Measurements from ENCODE around the gene ARHGAP26. TPM values are rescaled to one million over a fixed set of nuclear protein-coding genes. Genes with fewer than 3 reads are reported as not detected.

Gene ARHGAP26
- total and polyA plus RNA-seq, 4 donors, result 1.8 to 16.7 (median 4.1) TPM

- no peaks in the 10 kb centered on the region for H3K27me3 ChIP-seq (ENCODE audit: control insufficient read depth in 4 of 4, insufficient read depth in 4 of 4, low read length in 3 of 4)
- H3K4me3 ChIP-seq (ENCODE audit: low read depth in 1 of 3, low read length in 3 of 3), result no peak overlapping the region
- TF ChIP-seq RAD21 (IDR thresholded peaks at IDR 0.05), result peak in 1 of 2 donors; percentile 10
- peak in 1 of 2 donors; percentile 8 for TF ChIP-seq RXRA (IDR thresholded peaks at IDR 0.05)
- no peak for TF ChIP-seq TAF1 (conservative IDR thresholded peaks at IDR 0.05)
- TF ChIP-seq REST (IDR thresholded peaks at IDR 0.05), result no peak
- TF ChIP-seq FOXA1 (IDR thresholded peaks at IDR 0.05), result no peak
- no peak overlapping the region for H3K9ac ChIP-seq (ENCODE audit: low read depth in 1 of 2, low read length in 2 of 2)
- no peaks in the 10 kb centered on the region for H3K9me3 ChIP-seq (ENCODE audit: control insufficient read depth in 4 of 4, low read length in 3 of 4)
- DNase-seq (ENCODE audit: low spot score), result no peak
- peaks cover 5 to 16% (median 9%) of the 10 kb centered on the region in 4 donors for H3K4me1 ChIP-seq (ENCODE audit: control insufficient read depth in 4 of 4, insufficient read depth in 4 of 4, low read length in 3 of 4)
- H3K27ac ChIP-seq (ENCODE audit: low read depth in 1 of 2, low read length in 2 of 2), result no peak overlapping the region
- whole genome bisulfite sequencing, result 63% methylated on average over 3 of the region's 3 CpGs
- H3K36me3 ChIP-seq (ENCODE audit: control insufficient read depth in 4 of 4, insufficient read depth in 3 of 4, low read depth in 1 of 4, low read length in 3 of 4), result no peaks in the 10 kb centered on the region
Measured at GRCh38 chr5:143196601-143197259, 426.6 kb downstream of the ARHGAP26 start.

- Histone ChIP-seq H3K36me3 (ENCODE audit: control insufficient read depth in 4 of 4, insufficient read depth in 3 of 4, low read depth in 1 of 4, low read length in 3 of 4) (no peaks in the 10 kb centered on the region), H3K27ac (ENCODE audit: low read depth in 1 of 2, low read length in 2 of 2) (no peak overlapping the region), H3K9me3 (ENCODE audit: control insufficient read depth in 4 of 4, low read length in 3 of 4) (no peaks in the 10 kb centered on the region), H3K4me3 (ENCODE audit: low read depth in 1 of 3, low read length in 3 of 3) (no peak overlapping the region), H3K9ac (ENCODE audit: low read depth in 1 of 2, low read length in 2 of 2) (no peak overlapping the region), H3K27me3 (ENCODE audit: control insufficient read depth in 4 of 4, insufficient read depth in 4 of 4, low read length in 3 of 4) (no peaks in the 10 kb centered on the region), H3K4me1 (ENCODE audit: control insufficient read depth in 4 of 4, insufficient read depth in 4 of 4, low read length in 3 of 4) (peaks cover 5 to 16% (median 9%) of the 10 kb centered on the region in 4 donors)
- no peak for DNase-seq (ENCODE audit: low spot score)
- TF ChIP-seq JUND (IDR thresholded peaks at IDR 0.05) (no peak), EGR1 (IDR thresholded peaks at IDR 0.05; ENCODE audit: low read depth in 2 of 2) (no peak), TAF1 (conservative IDR thresholded peaks at IDR 0.05) (no peak), NR2F2 (IDR thresholded peaks at IDR 0.05) (no peak)
Measured at GRCh38 chr5:143197260-143197656, 427.1 kb downstream of the ARHGAP26 start.

GRCh38 chr5:143198332-143198731 lies 428.2 kb downstream of the ARHGAP26 start:
- no peaks in the 10 kb centered on the region for H3K36me3 ChIP-seq (ENCODE audit: control insufficient read depth in 4 of 4, insufficient read depth in 3 of 4, low read depth in 1 of 4, low read length in 3 of 4)
- DNase-seq (ENCODE audit: low spot score), result no peak
- 91% methylated on average over 4 of the region's 4 CpGs for WGBS

More at GRCh38 chr5:143198332-143198731, 428.2 kb downstream of the ARHGAP26 start:
- no peak overlapping the region for H3K4me3 ChIP-seq (ENCODE audit: low read depth in 1 of 3, low read length in 3 of 3)
- H3K9ac ChIP-seq (ENCODE audit: low read depth in 1 of 2, low read length in 2 of 2), result no peak overlapping the region
- H3K4me1 ChIP-seq (ENCODE audit: control insufficient read depth in 4 of 4, insufficient read depth in 4 of 4, low read length in 3 of 4), result peaks cover 5 to 16% (median 9%) of the 10 kb centered on the region in 4 donors
- no peaks in the 10 kb centered on the region for H3K27me3 ChIP-seq (ENCODE audit: control insufficient read depth in 4 of 4, insufficient read depth in 4 of 4, low read length in 3 of 4)
- no peak overlapping the region for H3K27ac ChIP-seq (ENCODE audit: low read depth in 1 of 2, low read length in 2 of 2)
- no peaks in the 10 kb centered on the region for H3K9me3 ChIP-seq (ENCODE audit: control insufficient read depth in 4 of 4, low read length in 3 of 4)
- TF ChIP-seq FOXA2 (IDR thresholded peaks at IDR 0.05), result no peak
- no peak for TF ChIP-seq CTCF (IDR thresholded peaks at IDR 0.05; ENCODE audit: low read depth, low read length, missing input control)
- TF ChIP-seq FOXA1 (IDR thresholded peaks at IDR 0.05), result no peak
- no peak for TF ChIP-seq RAD21 (IDR thresholded peaks at IDR 0.05)
- no peak for TF ChIP-seq JUND (IDR thresholded peaks at IDR 0.05)
- TF ChIP-seq GABPA (IDR thresholded peaks at IDR 0.05 in 1 of 2, conservative IDR thresholded peaks at IDR 0.05 in 1 of 2), result no peak
- TF ChIP-seq YY1 (IDR thresholded peaks at IDR 0.05), result no peak
- TF ChIP-seq ZBTB33 (IDR thresholded peaks at IDR 0.05), result no peak
- no peak for TF ChIP-seq MAX (IDR thresholded peaks at IDR 0.05)
- TF ChIP-seq RXRA (IDR thresholded peaks at IDR 0.05), result no peak
- no peak for TF ChIP-seq TAF1 (conservative IDR thresholded peaks at IDR 0.05)
- TF ChIP-seq NR2F2 (IDR thresholded peaks at IDR 0.05), result no peak
- no peak for TF ChIP-seq HNF4G (IDR thresholded peaks at IDR 0.05)

All from liver (tissue), 9 donors.